ENCODE results near the gene CPNE9. TPM values are rescaled to one million over a fixed set of nuclear protein-coding genes. Genes with fewer than 3 reads are reported as not detected.

Gene CPNE9
- total RNA-seq, 1 experiment from 2014 or later: not detected

DNA sequence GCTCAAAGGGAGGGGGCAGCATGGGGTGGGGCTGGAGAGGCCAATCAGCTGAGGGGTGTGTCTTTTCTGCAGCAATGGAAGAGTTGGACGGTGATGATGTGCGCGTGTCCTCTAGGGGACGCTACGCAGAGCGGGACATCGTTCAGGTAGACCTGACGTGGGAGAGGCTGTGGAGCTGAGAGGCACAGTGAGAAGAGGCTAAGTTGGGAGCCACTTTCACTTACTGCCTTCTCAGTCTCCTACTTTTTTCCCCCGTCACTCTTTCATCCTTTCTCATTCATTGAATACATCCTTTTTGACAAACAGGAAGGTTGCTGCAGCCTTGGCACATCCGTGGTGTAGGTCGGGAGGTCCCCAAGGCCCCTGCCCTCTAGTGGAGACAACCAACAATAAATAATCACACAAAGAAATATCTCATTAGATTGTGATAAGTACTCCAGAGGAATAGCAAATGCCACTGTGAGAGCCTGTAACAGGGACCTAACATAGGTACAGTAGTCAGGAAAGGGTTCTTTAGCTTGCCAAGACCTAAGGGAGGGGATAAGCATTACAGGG lies 23.5 kb downstream of the CPNE9 start:
- no peaks in the 10 kb centered on the region for H3K4me1 ChIP-seq
- H3K4me1 Mint-ChIP-seq (ENCODE audit: low read depth, unreplicated experiment): peaks cover 14% of the 10 kb centered on the region
- H3K4me3 Mint-ChIP-seq (ENCODE audit: unreplicated experiment): no peak overlapping the region
- no peaks in the 10 kb centered on the region for H3K27me3 ChIP-seq (replicated peaks; ENCODE audit: control insufficient read depth, insufficient read depth, low read length)
- BruUV-seq (replicated peaks): no TSS peak
- no peaks in the 10 kb centered on the region for H3K36me3 ChIP-seq (ENCODE audit: control insufficient read depth, insufficient read depth, low read length)
- intact Hi-C loops (cut with micrococcal nuclease; ENCODE audit: unreplicated experiment): loop anchor here (2.0 kb wide), 1 partner anchor 224 kb away; no protein-coding TSS in a partner anchor
- no peaks in the 10 kb centered on the region for H3K9me3 Mint-ChIP-seq (ENCODE audit: unreplicated experiment)
- no peak overlapping the region for H3K27ac Mint-ChIP-seq (ENCODE audit: unreplicated experiment)
- H3K9me3 ChIP-seq: no peaks in the 10 kb centered on the region
- DNase-seq: peak in 1 of 2 experiments; percentile 38
- POLR2A ChIA-PET: interaction anchor here (0.5 kb wide), 1 partner anchor 328 kb away, joined by 3 read pairs; no protein-coding TSS in a partner anchor
- TF ChIP-seq, protein P1, sequence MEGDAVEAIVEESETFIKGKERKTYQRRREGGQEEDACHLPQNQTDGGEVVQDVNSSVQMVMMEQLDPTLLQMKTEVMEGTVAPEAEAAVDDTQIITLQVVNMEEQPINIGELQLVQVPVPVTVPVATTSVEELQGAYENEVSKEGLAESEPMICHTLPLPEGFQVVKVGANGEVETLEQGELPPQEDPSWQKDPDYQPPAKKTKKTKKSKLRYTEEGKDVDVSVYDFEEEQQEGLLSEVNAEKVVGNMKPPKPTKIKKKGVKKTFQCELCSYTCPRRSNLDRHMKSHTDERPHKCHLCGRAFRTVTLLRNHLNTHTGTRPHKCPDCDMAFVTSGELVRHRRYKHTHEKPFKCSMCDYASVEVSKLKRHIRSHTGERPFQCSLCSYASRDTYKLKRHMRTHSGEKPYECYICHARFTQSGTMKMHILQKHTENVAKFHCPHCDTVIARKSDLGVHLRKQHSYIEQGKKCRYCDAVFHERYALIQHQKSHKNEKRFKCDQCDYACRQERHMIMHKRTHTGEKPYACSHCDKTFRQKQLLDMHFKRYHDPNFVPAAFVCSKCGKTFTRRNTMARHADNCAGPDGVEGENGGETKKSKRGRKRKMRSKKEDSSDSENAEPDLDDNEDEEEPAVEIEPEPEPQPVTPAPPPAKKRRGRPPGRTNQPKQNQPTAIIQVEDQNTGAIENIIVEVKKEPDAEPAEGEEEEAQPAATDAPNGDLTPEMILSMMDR (IDR thresholded peaks at IDR 0.05; ENCODE audit: insufficient read depth in 1 of 2, low read depth in 1 of 2, low read length in 1 of 2, severe bottlenecking in 1 of 2, unreplicated experiment in 1 of 2): peak; percentile 1 to 52
- CTCF ChIA-PET: interaction anchor here (1.1 to 1.2 kb wide), 2 partner anchors 10 to 224 kb away, joined by 3 read pairs; no protein-coding TSS in a partner anchor
- H3K27me3 Mint-ChIP-seq (ENCODE audit: insufficient read depth, unreplicated experiment): peaks cover 4% of the 10 kb centered on the region
- no peak overlapping the region for H3K4me3 ChIP-seq (ENCODE audit: low read depth, low read length)
- peaks cover 6% of the 10 kb centered on the region for H3K36me3 Mint-ChIP-seq (ENCODE audit: insufficient read depth, unreplicated experiment)

DNA sequence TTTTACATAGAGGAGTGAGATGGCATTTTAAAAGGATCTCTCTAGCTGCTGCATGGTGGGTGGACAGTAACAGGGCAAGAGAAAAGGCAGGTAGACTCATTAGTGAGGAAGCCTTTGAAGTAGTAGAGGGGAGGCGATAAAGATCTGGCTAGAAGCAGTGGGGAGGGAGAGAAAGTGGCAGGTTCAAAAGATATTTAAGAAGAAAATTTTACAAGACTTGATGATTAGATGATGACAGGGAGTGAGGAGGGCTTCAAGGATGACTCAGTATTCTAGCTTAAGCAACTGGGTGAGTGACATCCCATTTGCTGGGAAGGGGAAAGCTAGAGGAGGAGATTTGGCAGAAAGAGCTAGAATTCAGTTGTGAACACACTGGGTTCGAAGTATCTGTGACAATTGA lies 24.1 kb downstream of the CPNE9 start:
- H3K36me3 ChIP-seq (ENCODE audit: control insufficient read depth, insufficient read depth, low read length): no peaks in the 10 kb centered on the region
- H3K4me1 Mint-ChIP-seq (ENCODE audit: low read depth, unreplicated experiment): peaks cover 14% of the 10 kb centered on the region
- H3K27me3 ChIP-seq (replicated peaks; ENCODE audit: control insufficient read depth, insufficient read depth, low read length): no peaks in the 10 kb centered on the region
- no peaks in the 10 kb centered on the region for H3K9me3 Mint-ChIP-seq (ENCODE audit: unreplicated experiment)
- peaks cover 3% of the 10 kb centered on the region for H3K27me3 Mint-ChIP-seq (ENCODE audit: insufficient read depth, unreplicated experiment)
- DNase-seq: no peak
- POLR2A ChIA-PET: no interaction called here
- H3K4me3 Mint-ChIP-seq (ENCODE audit: unreplicated experiment): no peak overlapping the region
- H3K9me3 ChIP-seq: no peaks in the 10 kb centered on the region
- no peak overlapping the region for H3K27ac Mint-ChIP-seq (ENCODE audit: unreplicated experiment)
- no peak overlapping the region for H3K4me3 ChIP-seq (ENCODE audit: low read depth, low read length)
- no TSS peak for BruUV-seq (replicated peaks)
- intact Hi-C loops (cut with micrococcal nuclease; ENCODE audit: unreplicated experiment): loop anchor here (2.0 kb wide), 1 partner anchor 225 kb away; no protein-coding TSS in a partner anchor
- peaks cover 2% of the 10 kb centered on the region; the same call in 1 of the 2 replicates for H3K4me1 ChIP-seq
- H3K36me3 Mint-ChIP-seq (ENCODE audit: insufficient read depth, unreplicated experiment): peaks cover 6% of the 10 kb centered on the region
- CTCF ChIA-PET: interaction anchor here (1.1 to 1.2 kb wide), 2 partner anchors 9 to 225 kb away, joined by 3 read pairs; no protein-coding TSS in a partner anchor
- TF ChIP-seq, protein P1 (IDR thresholded peaks at IDR 0.05; ENCODE audit: insufficient read depth in 1 of 2, low read depth in 1 of 2, low read length in 1 of 2, severe bottlenecking in 1 of 2, unreplicated experiment in 1 of 2): no peak

DNA sequence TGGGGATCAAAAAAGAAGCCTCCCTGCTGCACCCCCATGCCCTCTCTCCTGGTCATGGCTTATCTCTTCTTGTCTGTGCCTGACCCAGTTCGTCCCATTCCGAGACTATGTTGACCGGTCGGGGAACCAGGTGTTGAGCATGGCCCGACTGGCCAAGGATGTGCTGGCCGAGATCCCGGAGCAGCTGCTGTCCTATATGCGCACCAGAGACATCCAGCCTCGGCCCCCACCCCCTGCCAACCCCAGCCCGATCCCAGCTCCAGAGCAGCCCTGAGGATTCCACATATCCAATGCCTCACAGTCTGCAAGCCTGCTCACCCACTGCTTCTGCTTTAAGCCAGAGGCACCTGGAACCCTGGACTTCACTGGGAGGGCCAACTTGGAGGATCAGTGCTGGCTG lies 25.8 kb downstream of the CPNE9 start:
- intact Hi-C loops (cut with micrococcal nuclease; ENCODE audit: unreplicated experiment): no loop called here
- Histone ChIP-seq H3K4me3 (ENCODE audit: low read depth, low read length) (no peak overlapping the region), H3K36me3 (ENCODE audit: control insufficient read depth, insufficient read depth, low read length) (no peaks in the 10 kb centered on the region), H3K27me3 (replicated peaks; ENCODE audit: control insufficient read depth, insufficient read depth, low read length) (no peaks in the 10 kb centered on the region), H3K9me3 (no peaks in the 10 kb centered on the region), H3K4me1 (peaks cover 7% of the 10 kb centered on the region; the same call in 1 of the 2 replicates)
- Mint-ChIP-seq H3K9me3 (ENCODE audit: unreplicated experiment) (no peaks in the 10 kb centered on the region), H3K4me3 (ENCODE audit: unreplicated experiment) (no peak overlapping the region), H3K36me3 (ENCODE audit: insufficient read depth, unreplicated experiment) (peaks cover 10% of the 10 kb centered on the region), H3K27me3 (ENCODE audit: insufficient read depth, unreplicated experiment) (no peaks in the 10 kb centered on the region), H3K27ac (ENCODE audit: unreplicated experiment) (no peak overlapping the region), H3K4me1 (ENCODE audit: low read depth, unreplicated experiment) (peaks cover 23% of the 10 kb centered on the region)
- CTCF ChIA-PET: no interaction called here
- POLR2A ChIA-PET: no interaction called here
- TF ChIP-seq, protein P1 (IDR thresholded peaks at IDR 0.05; ENCODE audit: insufficient read depth in 1 of 2, low read depth in 1 of 2, low read length in 1 of 2, severe bottlenecking in 1 of 2, unreplicated experiment in 1 of 2): no peak
- BruUV-seq (replicated peaks): no TSS peak
- DNase-seq: no peak
